Heart left ventricle (tissue), 13 donors: ENCODE results near the gene CDH13.

Experiments used
- POLR2A ChIP-seq, 2 donors: fragments of 450-650 bp; IDR thresholded peaks; one replicate each; pipeline ENCODE4 v1.6.1; 2017; ENCODE audit warnings: antibody characterized with exemption in 2 of 2, mild to moderate bottlenecking in 2 of 2, moderate library complexity in 2 of 2
- TF ChIP-seq, protein P1 (sequence below), 12 donors: fragments of 200-600 bp; sonication (generic) in 4 of 12; IDR thresholded peaks; one replicate each; pipeline versions ENCODE4 v1.5.0 to v1.8.0; 2018 to 2022; ENCODE audit warnings: antibody characterized with exemption in 12 of 12, mild to moderate bottlenecking in 5 of 12
- donor health status: ischemic (EF 13 %, LVEDD 7.1; RV severe dilation, severe dysfunction).
- donor health status: DM: no; HTN: yes; CAD: no.
- donor health status: DM: no; HTN: no; CAD: no.
- donor health status: ischemic (EF 25% LVEDD 6.9; RV normal size, moderate dysfunction).
- donor health status: ischemic (EF 25% LVEDD 5.7; RV mildly dilated, moderate dysfunction).
- donor health status: ischemic (EF 35%, LVEDD 5.7; RV mildly dilated, moderate dysfunction).
- donor health status: nonischemic (EF 11% LVEDD 7.7; RV severe dilation, severe dysfunction).
- donor health status: DM: yes; HTN: yes; CAD: no.
- donor health status: PGD.
- donor health status: ischemic (EF 29% LVEDD 5.4; RV normal size, mild dysfunction).
- donor health status: nonischemic (EF 23%, LVEDD 6.1; RV moderate dilation, normal function).

DNA sequence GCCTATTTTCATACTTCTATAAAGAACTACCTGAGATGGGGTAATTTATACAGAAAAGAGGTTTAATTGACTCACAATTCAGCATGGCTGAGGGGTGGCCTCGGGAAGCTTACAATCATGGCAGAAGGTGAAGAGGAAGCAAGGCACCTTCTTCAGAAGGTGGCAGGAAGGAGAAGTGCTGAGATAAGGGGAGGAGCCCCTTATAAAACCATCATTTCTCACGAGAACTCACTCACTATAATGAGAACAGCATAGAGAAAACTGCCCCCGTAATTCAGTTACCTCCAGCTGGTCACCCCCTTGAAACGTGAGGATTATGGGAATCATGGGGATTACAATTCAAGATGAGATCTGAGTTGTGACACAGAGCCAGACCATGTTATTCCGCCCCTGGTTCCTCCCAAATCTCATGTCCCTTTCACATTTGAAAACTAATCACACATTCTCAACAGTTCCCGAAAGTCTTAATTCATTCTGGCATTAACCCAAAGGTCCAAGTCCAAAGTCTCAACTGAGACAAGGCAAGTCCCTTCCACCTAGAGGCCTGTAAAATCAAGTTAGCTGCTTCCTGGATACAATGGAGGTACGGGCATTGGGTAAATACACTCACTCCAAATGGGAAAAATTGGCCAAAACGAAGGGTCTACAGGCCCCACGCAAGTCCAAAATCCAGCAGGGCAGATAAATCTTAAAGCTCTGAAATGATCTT is 237.7 kb downstream of the CDH13 start:
- TF ChIP-seq, protein P1, sequence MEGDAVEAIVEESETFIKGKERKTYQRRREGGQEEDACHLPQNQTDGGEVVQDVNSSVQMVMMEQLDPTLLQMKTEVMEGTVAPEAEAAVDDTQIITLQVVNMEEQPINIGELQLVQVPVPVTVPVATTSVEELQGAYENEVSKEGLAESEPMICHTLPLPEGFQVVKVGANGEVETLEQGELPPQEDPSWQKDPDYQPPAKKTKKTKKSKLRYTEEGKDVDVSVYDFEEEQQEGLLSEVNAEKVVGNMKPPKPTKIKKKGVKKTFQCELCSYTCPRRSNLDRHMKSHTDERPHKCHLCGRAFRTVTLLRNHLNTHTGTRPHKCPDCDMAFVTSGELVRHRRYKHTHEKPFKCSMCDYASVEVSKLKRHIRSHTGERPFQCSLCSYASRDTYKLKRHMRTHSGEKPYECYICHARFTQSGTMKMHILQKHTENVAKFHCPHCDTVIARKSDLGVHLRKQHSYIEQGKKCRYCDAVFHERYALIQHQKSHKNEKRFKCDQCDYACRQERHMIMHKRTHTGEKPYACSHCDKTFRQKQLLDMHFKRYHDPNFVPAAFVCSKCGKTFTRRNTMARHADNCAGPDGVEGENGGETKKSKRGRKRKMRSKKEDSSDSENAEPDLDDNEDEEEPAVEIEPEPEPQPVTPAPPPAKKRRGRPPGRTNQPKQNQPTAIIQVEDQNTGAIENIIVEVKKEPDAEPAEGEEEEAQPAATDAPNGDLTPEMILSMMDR (IDR thresholded peaks at IDR 0.05), result no peak
- TF ChIP-seq POLR2A (IDR thresholded peaks at IDR 0.05), result no peak
